B cell (primary cell): ENCODE data around the gene EYA3. TPM values are rescaled to one million over a fixed set of nuclear protein-coding genes. Genes with fewer than 3 reads are reported as not detected.

Source experiments
- ATAC-seq: fragments of 200-7000 bp; cut with Tn5 transposase; one replicate; pipeline ENCODE4 v1.10.0; 2021; ENCODE audit warnings: low read depth, mild to moderate bottlenecking, moderate number of reproducible peaks, moderate library complexity
- CTCF ChIA-PET: fragments of 350-600 bp; sonication (Branson Sonifier 250); formaldehyde crosslinking; loops from one replicate; lab custom pipeline; 2021; ENCODE audit warnings: antibody characterized with exemption, inconsistent platforms; lab: Charles Lee
- POLR2A ChIA-PET: fragments of 350-600 bp; sonication (Branson Sonifier 250); formaldehyde crosslinking; loops from one replicate; lab custom pipeline; 2021; ENCODE audit warnings: antibody characterized with exemption; lab: Charles Lee
- DNase-seq: peaks from one replicate; pipeline ENCODE4 v3.0.0; 2013
- H2AFZ ChIP-seq: 2 replicates; pipeline ENCODE4 v1.6.1; 2012; ENCODE audit warnings: mild to moderate bottlenecking, low read depth, low read length; ENCODE audit not compliant: insufficient read depth, poor library complexity, severe bottlenecking
- H3K27ac ChIP-seq, 2 donors: 1 replicate in 1 of 2; 2 replicates in 1 of 2; pipeline ENCODE4 v1.5.1; 2012 to 2013; ENCODE audit warnings: low read length in 2 of 2, mild to moderate bottlenecking in 2 of 2, moderate library complexity in 1 of 2
- H3K27me3 ChIP-seq, 4 experiments: fragments of 200-600 bp in 1 of 4; sonication (generic) in 1 of 4; replicated peaks in 1 of 4; 1 replicate in 2 of 4; 2 replicates in 2 of 4; pipeline versions ENCODE4 v1.6.1 to v1.7.0; 2013 to 2016; ENCODE audit warnings: low read length in 3 of 4, mild to moderate bottlenecking in 2 of 4, mixed read lengths in 1 of 4, moderate library complexity in 1 of 4; ENCODE audit not compliant: insufficient read depth in 4 of 4, control insufficient read depth in 3 of 4; ENCODE audit errors: control extremely low read depth in 1 of 4
- H3K36me3 ChIP-seq, 2 experiments: replicated peaks in 1 of 2; 1 replicate in 1 of 2; 2 replicates in 1 of 2; pipeline versions ENCODE4 v1.6.1 to v1.7.1; 2013; ENCODE audit warnings: low read length in 1 of 2; ENCODE audit not compliant: insufficient read depth in 2 of 2, control insufficient read depth in 1 of 2; ENCODE audit errors: control extremely low read depth in 1 of 2, extremely low read depth in 1 of 2
- H3K4me1 ChIP-seq, 2 donors: fragments of 200-600 bp in 1 of 2; sonication (generic) in 1 of 2; 1 replicate in 1 of 2; 2 replicates in 1 of 2; pipeline versions ENCODE4 v1.5.1 to v1.6.1; 2013 to 2017; ENCODE audit warnings: low read length in 2 of 2; ENCODE audit not compliant: control insufficient read depth in 2 of 2, insufficient read depth in 2 of 2
- H3K4me2 ChIP-seq: replicated peaks from 2 replicates; pipeline ENCODE3; 2012; ENCODE audit warnings: mild to moderate bottlenecking, low read depth, low read length; ENCODE audit not compliant: poor library complexity, severe bottlenecking
- H3K4me3 ChIP-seq, 5 experiments: fragments of 200-600 bp in 1 of 5; sonication (generic) in 1 of 5; 1 replicate in 3 of 5; 2 replicates in 2 of 5; pipeline versions ENCODE4 v1.5.1 to v1.7.0; 2011 to 2016; ENCODE audit warnings: low read length in 4 of 5, mild to moderate bottlenecking in 4 of 5, low read depth in 2 of 5, control low read depth in 1 of 5, moderate library complexity in 1 of 5; ENCODE audit not compliant: insufficient read depth in 1 of 5; ENCODE audit errors: control extremely low read depth in 1 of 5, extremely low read depth in 1 of 5
- H3K79me2 ChIP-seq: fragments of 200-600 bp; sonication (generic); one replicate; pipeline ENCODE4 v1.6.0; 2016; ENCODE audit warnings: low read length; ENCODE audit not compliant: control insufficient read depth, insufficient read depth
- H3K9ac ChIP-seq: fragments of 200-600 bp; sonication (generic); 2 replicates; pipeline ENCODE4 v1.6.1; 2017; ENCODE audit warnings: mild to moderate bottlenecking, low read length, moderate library complexity
- H3K9me3 ChIP-seq, 3 donors: one replicate each; pipeline versions ENCODE4 v1.6.1 to v1.7.1; 2013; ENCODE audit warnings: low read length in 2 of 3; ENCODE audit not compliant: control insufficient read depth in 2 of 3, insufficient read depth in 1 of 3; ENCODE audit errors: control extremely low read depth in 1 of 3
- H4K20me1 ChIP-seq: 2 replicates; pipeline ENCODE4 v1.6.0; 2012; ENCODE audit warnings: mild to moderate bottlenecking, low read length; ENCODE audit not compliant: insufficient read depth, control insufficient read depth, poor library complexity, severe bottlenecking
- H3K27ac Mint-ChIP-seq: one replicate; pipeline ENCODE4 v1.8.0; 2021; ENCODE audit warnings: mixed read lengths
- H3K27me3 Mint-ChIP-seq: one replicate; pipeline ENCODE4 v1.8.0; 2021; ENCODE audit warnings: mixed read lengths
- H3K4me1 Mint-ChIP-seq: one replicate; pipeline ENCODE4 v1.8.0; 2021; ENCODE audit warnings: mixed read lengths
- H3K4me3 Mint-ChIP-seq: one replicate; pipeline ENCODE4 v1.8.0; 2021; ENCODE audit warnings: mixed read lengths
- H3K9me3 Mint-ChIP-seq: one replicate; pipeline ENCODE4 v1.8.0; 2022; ENCODE audit warnings: mixed read lengths; ENCODE audit not compliant: insufficient read depth
- CTCF ChIP-seq: fragments of 200-600 bp; IDR thresholded peaks from one replicate; pipeline ENCODE4 v1.8.0; 2022; ENCODE audit warnings: antibody characterized with exemption, mild to moderate bottlenecking
- EZH2 ChIP-seq: IDR thresholded peaks from 2 replicates; pipeline ENCODE4 v1.6.1; 2012; ENCODE audit warnings: borderline replicate concordance, low read depth, mild to moderate bottlenecking, moderate library complexity, low read length; ENCODE audit not compliant: insufficient read depth, poor library complexity, severe bottlenecking
- WGBS: methylation state at CpG from one replicate; pipeline ENCODE4 v1.1.5; 2013; ENCODE audit warnings: missing lambda C conversion rate; ENCODE audit not compliant: insufficient coverage; 5-methylcytosine and 5-hydroxymethylcytosine counted together
- intact Hi-C: fragments of 100-400 bp; cut with micrococcal nuclease; formaldehyde crosslinking; loops from one replicate; pipeline ENCODE4 v1.10.0; 2022
- polyA plus RNA-seq: library from polyadenylated mRNA; depleted of rRNA; stranded (reverse); fragments of >200 nt; gene quantifications from 2 replicates; pipeline ENCODE4 v1.2.3, GENCODE V29; 2012
- total RNA-seq, 2 donors: library from RNA; stranded (reverse); fragments of 120-200 nt in 1 of 2; gene quantifications; 1 replicate in 1 of 2; 2 replicates in 1 of 2; pipeline versions ENCODE4 v1.2.3 to v1.2.4, GENCODE V29; 2013 to 2022

EYA3 gene
- total and polyA plus RNA-seq, 2 donors (not counting 1 experiment from before 2014, with no cell fraction given) = 14.1 to 31.3 TPM

DNA sequence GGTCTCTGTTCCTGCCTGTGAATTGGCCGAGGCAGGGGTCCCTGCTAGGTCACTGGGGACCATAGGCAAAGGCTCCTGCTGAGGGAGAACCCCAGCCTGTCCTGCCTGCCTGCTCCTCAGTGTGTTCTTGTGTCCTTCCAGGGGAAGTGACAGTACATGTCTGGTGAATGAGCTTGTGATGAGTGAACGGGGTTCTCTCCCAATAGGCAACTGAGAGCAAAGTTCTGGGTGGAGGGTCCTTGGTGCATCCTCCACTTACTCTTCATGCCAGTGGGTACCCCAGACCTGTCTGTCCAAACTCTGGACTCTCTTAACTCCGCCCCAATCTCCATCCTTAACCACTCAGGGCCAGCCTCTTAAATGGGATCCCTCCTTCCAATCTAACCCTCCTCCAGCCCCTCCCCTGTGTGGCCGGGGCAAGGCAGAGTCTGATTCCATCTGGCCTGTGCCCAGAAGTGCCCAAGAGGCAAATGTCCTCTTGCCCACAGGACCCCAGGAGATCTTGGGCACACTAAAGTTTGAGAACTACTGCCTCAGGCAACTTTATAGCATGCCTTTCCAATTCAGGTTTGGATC lies 126.7 kb downstream of the EYA3 start:
- Histone ChIP-seq H3K36me3 (peaks cover 1 to 22% of the 10 kb centered on the region in 2 experiments), H3K4me3 (no peak overlapping the region), H3K9me3 (no peaks in the 10 kb centered on the region), H3K27me3 (no peaks in the 10 kb centered on the region), H3K4me1 (peaks cover 14 to 17% of the 10 kb centered on the region in 2 donors), H3K4me2 (no peak overlapping the region), H3K79me2 (peaks cover 28% of the 10 kb centered on the region), H3K27ac (no peak overlapping the region), H4K20me1 (peaks cover 9% of the 10 kb centered on the region), H2AFZ (no peak overlapping the region), H3K9ac (no peak overlapping the region)
- TF ChIP-seq CTCF (no peak), EZH2 (no peak)
- Mint-ChIP-seq H3K4me1 (peaks cover 16% of the 10 kb centered on the region), H3K27me3 (no peaks in the 10 kb centered on the region), H3K4me3 (peak overlapping the region; percentile 93), H3K9me3 (no peaks in the 10 kb centered on the region), H3K27ac (peak overlapping the region; percentile 82)
- intact Hi-C loops = loop anchor here (5.0 kb wide), 1 partner anchor 104 kb away; no protein-coding TSS in a partner anchor
- CTCF ChIA-PET = interaction anchor here (0.6 to 1.7 kb wide), 3 partner anchors 19 to 104 kb away, joined by 3 to 6 read pairs (median 4); no protein-coding TSS in a partner anchor
- no peak for ATAC-seq
- 84% methylated on average over 4 of the region's 4 CpGs for WGBS
- DNase-seq = no peak
- POLR2A ChIA-PET = no interaction called here
